Fibroblast of gingiva (primary cell): ENCODE measurements around the gene ANAPC16.
"Not testable (repeated sequence)": the region's sequence is repeated elsewhere in the genome, so short reads cannot be mapped to it uniquely, and the experiment has no call there.

ENCODE experiments used
- DNase-seq: peaks from one replicate; pipeline ENCODE4 v3.0.0-alpha.2; 2011; ENCODE audit warnings: low read depth

The ANAPC16 gene

DNA sequence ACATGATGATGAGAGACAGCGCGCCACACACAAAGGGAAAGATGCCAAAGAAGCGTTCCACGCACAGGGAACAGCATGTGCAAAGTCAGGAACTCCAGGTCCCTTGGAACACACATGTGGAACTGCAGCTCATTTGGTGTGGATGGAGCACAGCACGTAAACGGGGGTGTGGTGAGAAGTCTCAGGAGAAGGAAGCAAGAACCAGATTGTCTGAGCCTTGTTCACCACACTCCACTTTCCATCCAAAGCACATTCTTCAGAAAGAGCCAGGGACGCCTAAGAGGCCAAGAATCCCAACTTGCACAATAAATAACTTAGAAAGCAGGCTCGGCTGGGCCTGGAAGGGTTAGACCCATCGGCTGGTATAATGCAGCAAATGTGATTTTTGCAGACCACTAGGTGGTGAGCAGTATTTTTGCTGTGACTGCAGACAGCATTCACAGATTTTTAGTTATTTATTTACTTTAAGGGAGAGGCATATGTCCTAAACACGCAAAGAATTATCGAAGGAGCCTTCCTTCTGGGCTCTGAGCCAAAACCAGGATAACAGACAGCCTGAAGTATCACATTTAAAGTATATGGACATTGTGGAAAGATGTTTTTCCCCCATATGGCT, 28.1 kb downstream of the ANAPC16 start:
- DNase-seq: peak; percentile 99

DNA sequence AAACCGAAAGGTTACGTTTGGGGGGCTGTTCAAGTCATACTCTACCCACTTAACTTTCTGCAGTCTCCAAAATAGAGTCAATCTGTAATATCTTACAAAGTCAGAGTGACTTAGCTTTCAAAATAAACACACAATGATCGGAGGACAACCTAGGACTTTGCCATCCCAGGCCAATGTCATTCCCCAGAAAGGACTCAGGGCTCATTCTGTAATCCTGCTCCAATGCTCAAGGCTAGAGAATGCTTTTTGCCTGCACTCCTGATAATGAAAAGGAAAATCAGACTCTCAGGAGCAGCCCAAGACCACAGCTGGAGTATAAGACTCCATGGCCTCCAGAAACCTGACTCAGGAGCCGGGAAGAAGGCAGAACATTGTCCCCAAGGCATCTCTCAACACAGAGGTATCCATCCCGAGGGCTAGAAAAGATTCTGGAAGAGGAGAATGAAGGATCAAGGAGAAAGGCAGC, 28.8 kb downstream of the ANAPC16 start:
- DNase-seq: no peak

DNA sequence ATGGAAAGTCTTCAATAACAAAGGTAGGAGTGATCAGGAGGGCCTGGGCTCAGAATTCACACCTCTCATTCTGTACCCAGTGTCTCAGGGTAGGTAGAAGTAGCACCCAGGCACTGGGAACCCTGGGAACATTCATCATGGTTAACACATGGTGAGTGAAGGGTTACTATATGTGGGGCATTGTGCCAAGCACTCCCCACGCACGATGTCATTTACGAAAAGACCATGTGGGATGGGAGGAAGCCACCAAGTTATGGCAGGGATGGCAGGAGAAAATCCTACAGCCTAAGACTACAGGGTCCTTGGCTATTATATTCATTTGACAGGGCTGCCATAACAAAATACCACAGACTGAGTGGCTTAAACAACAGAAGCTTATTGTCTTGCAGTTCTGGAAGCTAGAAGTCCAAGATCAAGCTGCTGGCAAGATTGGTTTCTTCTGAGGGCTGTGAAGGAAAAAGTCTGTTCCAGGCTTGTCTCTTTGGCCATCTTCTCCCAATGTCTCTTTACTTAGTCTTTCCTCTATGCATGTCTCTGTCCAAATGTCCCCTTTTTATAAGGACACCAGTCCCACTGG, 30.2 kb downstream of the ANAPC16 start:
- no peak for DNase-seq

DNA sequence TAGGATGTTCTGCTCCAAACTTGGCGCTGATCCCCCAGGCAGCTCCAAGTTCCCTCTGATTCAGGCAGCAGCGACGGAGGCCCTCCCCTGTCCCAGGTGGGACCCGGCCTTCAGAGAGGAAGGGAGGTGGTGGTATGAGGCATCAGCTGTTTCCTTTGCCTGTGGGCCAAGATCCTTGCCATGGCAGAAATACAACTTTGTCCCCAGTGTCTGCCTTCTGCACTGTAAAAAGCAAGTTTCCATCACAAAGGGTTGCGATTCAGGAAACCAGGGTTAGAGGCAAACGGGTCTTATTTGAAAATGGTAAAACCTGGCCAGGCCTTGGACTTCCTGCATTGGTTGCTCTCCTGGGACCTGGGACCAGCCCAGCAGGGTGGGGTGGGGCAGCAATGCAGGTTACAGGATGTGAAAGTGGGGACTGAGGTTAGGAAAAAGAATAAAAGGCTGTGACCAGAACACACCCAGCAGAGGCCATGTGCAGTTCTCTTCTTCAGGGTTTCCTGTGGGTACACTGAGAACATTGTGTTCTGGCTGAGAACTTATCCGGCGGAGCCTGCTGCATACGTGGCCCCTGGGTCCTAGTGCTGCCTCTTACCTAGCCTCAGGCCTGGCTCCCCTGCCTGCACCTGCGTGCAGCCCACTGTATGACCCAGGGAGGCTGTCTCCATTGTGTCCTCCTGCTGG, 32.8 kb downstream of the ANAPC16 start:
- peak; percentile 61 for DNase-seq

DNA sequence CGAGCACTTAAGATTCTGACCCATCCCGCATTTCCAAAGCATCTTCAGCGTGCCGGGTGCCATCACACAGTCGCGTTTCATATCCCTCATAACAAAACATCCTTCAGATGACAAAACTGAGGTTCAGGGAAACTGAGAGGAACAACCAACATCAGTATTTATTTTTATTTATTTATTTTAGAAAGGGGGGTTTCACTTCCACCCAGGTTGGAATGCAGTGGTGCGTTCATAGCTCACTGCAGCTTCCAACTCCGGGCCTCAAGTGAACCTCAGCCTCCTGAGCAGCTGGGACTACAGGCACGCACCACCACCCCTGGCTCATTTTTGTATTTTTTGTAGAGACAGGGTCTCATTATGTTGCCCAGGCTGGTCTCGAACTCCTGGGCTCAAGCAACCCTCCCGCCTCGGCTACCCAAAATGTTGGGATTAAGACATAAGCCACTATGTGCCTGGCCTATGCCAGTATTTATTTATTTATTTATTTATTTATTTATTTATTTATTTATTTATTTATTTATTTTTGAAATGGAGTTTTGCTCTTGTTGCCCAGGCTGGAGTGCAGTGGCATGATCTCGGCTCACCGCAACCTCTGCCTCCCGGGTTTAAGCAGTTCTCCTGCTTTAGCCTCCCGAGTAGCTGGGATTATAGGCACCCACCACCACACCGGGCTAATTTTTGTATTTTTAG, 33.5 kb downstream of the ANAPC16 start:
- DNase-seq: not testable (repeated sequence)

DNA sequence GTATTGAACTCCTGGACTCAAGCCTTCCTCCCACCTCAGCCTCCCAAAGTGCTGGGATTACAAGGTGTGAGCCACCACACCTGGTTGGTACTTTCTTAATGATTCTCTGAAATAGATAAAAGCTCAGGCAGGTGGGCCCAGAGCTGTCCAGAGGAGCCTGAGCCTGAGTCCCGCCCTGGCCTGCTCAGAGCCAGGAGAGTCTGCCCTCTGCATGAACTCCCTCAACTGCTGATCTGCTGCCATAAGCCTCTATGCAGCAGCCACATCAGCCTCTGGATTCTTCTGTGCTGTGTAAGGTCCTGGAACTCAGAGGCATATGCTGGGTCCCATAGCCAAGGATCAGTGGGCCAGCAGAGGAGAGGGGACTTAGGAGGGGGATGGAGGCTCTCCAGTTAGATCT, 34.9 kb downstream of the ANAPC16 start:
- DNase-seq: peak; percentile 77

DNA sequence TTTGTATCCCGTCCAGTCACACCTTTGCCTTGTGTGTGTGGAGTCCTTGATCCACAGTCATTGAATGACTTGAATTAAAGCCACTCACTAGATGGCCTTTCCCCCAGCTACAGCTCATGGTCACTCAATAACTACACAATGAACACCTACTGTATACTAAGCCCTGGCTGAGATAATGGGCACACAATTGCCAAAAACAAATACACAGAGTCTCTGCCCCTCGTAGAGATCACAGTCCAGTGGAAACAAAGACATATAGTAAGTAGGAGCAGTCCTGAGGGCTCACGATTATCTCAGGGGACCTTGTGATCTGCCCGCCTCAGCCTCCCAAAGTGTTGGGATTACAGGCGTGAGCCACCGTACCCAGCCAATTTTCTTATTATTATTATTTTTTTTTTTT, 35.8 kb downstream of the ANAPC16 start:
- DNase-seq: no peak

DNA sequence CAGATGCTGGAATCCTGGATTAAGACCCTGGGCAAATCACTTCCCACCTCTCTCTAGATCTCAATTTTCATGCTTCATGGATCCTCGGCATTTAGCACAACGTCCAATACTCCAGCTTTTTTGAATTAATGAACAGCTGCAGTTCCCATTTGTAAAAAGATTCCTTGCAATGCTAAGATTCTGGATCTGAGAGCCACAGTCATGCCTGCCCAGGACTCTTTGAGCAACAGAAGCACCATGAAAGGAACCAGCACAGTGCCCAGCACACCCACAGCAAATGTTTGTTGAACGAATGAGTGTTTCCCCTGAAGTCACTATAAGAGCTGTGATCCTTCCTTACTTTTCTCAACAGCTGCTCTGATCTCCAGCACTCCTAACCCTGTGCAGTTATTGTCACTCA, 37.2 kb downstream of the ANAPC16 start:
- peak; percentile 49 for DNase-seq

DNA sequence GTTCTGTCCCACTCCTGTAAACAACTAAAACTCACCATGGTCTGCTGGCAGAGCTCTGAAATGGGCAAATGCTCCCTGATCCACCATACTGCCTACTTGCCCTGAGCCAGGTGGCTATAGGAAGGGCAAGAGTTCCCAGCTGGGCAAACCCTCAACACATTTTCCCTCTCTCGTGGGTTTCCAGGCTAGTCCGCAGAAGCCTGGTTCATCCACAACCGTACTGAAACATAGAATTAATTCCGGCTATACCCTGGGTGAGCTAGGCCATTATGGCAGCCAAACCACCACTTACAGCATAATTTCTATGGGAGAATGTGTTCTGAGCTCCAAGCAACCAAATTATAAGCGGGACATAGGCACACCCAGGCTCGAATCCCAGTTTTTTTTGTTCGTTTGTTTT, 37.8 kb downstream of the ANAPC16 start:
- no peak for DNase-seq

DNA sequence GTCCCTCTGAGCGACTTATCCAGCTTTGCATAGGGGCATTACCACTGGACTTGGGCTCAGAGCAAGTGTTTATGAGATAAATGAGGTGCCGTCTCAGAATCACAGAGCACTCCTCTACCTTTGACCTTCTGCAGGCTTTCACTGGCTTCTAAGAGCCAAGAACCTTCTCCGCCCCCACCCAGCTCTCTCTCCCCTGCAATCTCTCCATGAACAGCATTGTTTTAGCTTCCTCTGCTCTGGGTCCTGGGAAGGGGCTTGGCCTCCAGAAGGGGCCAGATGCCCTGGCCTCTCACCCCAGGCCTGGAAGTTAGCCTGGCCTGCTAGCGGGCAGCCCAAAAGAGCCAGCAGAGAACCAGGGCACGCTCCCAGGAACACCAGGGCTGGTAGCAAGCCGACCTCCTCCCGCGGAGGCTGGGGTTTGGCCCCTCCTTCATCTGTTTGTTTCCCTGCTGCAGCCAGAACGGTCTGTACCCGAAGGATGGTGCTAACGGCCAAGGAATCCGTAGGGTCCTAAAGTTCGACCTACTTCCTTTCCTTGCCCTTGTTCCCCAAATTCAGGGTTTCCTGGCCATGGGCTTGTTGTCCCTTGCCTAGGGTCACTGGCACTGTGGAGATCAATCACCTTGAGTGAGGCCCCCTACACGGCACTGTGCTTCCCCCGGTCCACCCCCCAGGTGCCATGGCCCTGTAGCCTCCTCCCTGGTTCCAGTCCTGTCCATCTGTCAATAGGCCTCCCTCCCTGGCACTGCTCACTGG, 39.2 kb downstream of the ANAPC16 start:
- peak; percentile 86 for DNase-seq

DNA sequence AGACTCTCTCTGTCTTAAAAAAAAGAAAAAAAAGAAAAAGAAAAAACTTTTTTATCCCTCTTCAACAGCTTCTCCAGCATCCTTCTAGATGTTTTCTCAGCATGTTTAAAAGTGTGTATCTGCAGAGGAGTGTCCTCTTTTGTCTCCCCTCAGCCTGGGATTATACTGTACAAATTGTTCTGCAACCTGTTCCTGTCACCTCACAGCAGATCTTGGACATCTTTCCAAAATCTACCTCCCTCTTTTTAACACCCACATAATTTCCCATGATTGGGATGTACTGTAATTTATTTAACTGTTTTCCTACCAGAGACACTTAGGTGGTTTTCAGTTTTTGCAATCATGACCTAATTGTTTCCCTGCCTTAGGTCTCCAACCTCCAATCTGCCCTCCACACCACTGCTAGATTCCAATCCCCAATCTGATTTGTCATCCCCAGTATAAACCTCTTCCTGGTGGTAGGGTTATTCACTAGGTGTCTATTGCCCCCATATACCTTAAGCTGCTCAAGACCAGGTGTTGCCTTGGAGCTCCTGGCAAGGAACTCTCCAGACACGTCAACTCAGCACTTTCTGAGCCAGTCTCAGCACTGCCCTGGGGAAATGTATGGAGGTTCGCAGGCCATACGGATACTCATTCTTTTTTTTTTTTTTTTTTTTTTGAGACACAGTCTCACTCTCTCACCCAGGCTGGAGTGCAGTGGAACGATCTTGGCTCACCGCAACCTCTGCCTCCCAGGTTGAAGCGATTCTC, 40.3 kb downstream of the ANAPC16 start:
- DNase-seq: no peak

DNA sequence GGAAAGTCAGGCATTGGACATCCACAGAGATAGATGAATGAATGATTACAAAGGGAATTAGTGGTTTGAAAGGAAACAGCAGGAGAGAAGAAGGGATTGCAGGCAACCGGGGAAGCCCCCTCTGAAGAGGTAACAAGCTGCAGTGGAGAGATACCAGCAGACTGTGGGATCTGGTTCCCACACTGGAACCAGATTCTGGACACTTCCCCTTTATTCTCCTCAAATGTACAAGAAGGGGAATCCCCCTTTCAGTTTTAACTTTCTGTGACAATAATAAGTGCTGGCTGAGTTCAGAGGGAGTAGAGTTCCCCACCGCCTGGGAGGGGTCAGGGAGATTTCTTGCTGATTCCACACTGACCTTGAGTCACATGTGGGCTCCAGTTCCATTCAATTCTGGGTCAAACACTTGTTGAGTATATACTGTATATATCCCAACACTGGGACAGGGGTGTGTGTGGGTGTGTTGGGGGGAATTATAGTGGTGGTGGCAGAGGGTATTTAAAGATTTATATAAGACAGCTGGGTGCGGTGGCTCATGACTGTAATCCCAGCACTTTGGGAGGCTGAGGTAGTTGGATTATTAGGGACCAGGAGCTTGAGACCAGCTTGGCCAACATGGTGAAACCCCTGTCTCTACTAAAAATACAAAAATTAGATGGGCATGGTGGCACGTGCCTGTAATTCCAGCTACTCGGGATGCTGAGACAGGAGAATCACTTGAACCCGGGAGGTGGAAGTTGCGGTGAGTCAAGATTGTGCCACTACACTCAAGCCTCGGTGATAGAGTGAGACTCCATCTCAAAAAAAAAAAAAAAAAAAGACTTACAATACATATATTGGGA, 41.5 kb downstream of the ANAPC16 start:
- DNase-seq: no peak

DNA sequence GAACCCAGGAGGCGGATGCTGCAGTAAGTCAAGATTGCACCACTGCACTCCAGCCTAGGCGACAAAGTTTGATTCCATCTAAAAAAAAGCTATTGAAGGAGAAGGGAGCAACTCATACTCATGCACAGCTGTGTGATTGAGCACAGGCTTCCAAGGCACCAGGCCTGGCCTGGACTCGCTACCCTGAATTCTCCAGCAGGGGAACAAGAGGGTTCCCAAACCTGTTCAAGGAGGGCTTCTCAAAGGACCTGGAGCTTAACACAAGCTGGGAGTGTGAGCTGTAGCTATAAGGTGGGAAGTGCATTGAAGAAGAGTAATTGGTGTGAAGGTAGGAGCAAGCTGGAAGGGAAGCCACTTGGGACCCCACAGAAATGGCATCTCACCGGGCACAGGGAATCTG, 42.8 kb downstream of the ANAPC16 start:
- DNase-seq: no peak

DNA sequence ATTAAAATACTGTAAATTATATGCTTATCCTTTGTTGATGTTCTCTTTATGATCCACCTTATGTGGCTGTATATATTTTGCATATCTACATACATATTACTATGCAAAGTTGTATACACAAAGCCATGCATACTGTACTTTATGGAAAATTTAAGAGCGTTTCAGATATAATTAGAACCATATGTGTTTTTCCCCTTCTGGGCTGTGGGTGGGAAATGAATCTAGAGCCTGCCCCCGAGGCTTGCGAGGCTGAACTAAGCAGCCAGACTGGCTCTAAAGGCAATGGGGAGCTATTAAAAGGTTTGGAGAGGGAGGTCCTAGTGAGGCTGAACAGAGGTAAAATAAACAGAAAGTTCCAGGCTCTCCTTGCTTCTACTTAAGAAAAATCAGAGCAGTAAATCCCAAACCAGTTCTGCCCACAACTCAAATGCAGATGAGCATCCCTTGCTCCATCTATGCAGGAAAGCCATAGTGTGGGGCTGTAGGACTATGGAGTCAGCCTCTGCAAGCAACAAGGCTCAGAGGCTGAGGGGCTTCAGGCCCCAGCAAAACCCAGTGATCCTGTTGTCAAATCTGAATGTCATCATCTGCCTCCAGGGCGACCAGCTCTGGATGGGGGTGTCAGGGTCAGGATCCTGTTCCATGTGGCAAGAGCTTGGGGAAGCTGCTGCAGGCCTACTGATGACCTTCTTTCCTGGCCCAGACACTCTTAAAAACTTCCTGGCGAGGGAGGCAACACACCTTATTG, 43.9 kb downstream of the ANAPC16 start:
- DNase-seq: peak; percentile 89

DNA sequence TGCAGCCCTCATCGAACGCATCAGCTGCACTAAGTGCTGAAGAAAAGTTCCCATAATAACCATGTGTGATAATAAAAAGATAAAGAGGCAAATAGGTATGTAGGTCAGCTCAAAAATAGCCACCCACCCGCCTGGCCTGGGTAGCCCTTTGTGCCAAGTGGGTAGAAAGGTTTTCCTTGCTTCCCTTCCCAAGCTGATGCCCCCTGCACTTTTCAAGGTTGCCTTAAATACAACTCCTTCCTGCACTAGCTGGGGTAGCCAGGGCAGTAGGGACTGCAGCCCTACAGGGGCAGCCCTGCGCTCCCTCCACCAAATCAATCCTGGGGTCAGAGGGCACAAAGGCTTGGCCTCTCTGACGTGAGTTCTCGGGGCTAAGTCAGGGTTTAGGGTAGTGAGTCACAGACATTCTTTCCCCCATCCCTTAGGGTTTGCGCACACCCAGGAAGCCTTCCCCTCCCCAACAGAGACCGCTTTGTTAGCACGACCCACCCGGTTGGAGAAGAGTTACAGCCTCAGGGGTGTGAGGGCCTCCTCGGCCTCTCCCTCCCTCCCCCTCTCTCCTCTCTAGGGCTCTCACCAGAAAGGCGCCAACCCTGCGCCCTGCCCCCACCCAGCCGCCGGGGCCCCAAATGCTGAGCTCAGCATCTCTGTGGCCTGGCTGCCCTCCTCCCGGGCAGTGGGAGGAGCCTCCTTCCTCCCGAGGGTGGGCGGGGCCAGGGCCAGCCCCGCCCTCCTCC, 44.6 kb downstream of the ANAPC16 start:
- peak; percentile 88 for DNase-seq

DNA sequence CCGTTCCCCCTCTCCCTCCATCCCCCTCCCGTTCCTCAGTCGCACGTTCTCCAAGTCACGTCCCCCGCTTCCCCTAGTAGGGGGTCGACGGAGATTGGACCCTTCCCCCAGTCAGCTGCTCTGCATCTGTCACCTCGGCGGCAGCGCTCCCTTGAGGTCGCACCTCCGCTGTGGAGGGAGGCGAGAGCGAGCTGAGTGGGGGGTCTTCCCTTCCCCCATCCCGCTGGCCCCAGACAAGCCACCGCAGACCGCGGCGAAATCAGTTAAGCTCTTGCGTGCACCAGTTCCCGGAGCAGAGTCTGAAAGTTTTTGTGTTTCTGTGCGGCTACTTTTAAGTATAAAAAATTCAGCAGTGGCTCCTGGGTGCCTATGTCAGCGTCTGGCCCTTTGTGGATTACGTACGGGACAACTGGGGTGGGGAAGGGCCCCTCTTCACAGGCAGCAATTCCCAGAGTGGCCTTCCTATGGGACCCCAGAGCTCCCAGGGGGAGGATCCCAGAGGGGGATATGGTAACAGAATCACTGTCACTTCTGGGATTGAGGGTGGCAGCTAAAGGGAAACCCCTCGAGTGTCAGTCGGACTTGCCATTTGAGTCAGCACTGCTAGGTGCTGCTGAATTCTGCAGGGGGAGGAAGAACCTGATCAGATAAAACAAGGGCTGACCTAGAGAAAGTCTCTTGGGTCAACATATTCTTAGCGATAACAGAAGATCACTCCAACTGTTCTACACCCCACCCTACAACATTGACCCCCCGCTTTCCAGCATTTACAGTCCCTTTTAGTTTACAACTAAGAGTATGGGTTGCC, 45.4 kb downstream of the ANAPC16 start:
- DNase-seq: no peak

DNA sequence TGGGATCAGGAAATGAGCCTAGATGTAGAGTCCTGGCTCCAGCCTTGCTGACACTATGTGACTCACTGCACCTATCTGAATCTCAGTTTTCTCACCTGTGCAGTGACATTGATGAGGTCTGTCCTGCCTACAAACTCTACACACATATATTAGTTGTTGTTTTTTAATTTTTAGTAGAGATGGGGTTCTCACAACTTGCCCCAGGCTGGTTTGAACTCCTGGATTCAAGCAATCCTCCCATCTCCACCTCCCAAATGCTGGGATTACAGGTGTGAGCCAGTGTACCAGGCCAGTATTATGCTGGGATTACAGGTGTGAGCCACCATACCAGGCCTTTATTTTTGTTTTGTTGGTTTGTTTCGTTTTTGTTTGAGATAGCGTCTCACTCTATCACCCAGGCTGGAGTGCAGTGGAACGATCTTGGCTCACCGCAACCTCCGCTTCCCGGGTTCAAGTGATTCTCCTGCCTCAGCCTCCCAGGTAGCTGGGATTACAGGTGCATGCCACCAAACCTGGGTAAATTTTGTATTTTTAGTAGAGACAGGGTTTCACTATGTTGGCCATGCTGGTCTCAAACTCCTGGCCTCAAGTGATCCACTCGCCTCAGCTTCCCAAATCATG, 46.1 kb downstream of the ANAPC16 start:
- no peak for DNase-seq
